Stimulated activated naive CD4-positive, alpha-beta T cell treated with Interleukin-2 at 50 U/mL for 16 hours (primary cell): ENCODE results near the gene IL17C.
"Not testable (repeated sequence)": the region's sequence is repeated elsewhere in the genome, so short reads cannot be mapped to it uniquely, and the experiment has no call there.

ENCODE experiments used
- DNase-seq: peaks from one replicate; lab custom pipeline; 2025; lab: John Stamatoyannopoulos, UW

The IL17C gene

GRCh38 chr16:88658714-88659113, 20.3 kb downstream of the IL17C start:
- DNase-seq, result no peak

- no peak for DNase-seq
These were observed 20.8 kb downstream of the IL17C start for GRCh38 chr16:88659160-88659559.

- DNase-seq, result no peak
These were observed 23.1 kb downstream of the IL17C start for GRCh38 chr16:88661468-88661867.

GRCh38 chr16:88662222-88662842, 24.0 kb downstream of the IL17C start:
- peak; percentile 18 for DNase-seq

- DNase-seq, result peak; percentile 94
These were observed 24.7 kb downstream of the IL17C start, which contains the start of gene MVD for GRCh38 chr16:88662843-88663606. Gene MVD (minus strand): TSS chr16:88663091. CDS start chr16:88663080, 11 bp downstream.

- no peak for DNase-seq
These were observed 26.8 kb downstream of the IL17C start for GRCh38 chr16:88665148-88665547.

- no peak for DNase-seq
These were observed 27.2 kb downstream of the IL17C start for GRCh38 chr16:88665570-88665969.

GRCh38 chr16:88667461-88667860, 29.1 kb downstream of the IL17C start:
- no peak for DNase-seq

GRCh38 chr16:88669493-88669892, 31.1 kb downstream of the IL17C start:
- DNase-seq, result not testable (repeated sequence)

GRCh38 chr16:88669980-88670379, 31.6 kb downstream of the IL17C start:
- no peak for DNase-seq

- DNase-seq, result no peak
These were observed 33.4 kb downstream of the IL17C start for GRCh38 chr16:88671806-88672205.

- DNase-seq, result no peak
These were observed 34.4 kb downstream of the IL17C start for GRCh38 chr16:88672776-88673175.

- no peak for DNase-seq
These were observed 35.5 kb downstream of the IL17C start for GRCh38 chr16:88673716-88674379.

- DNase-seq, result no peak
These were observed 38.3 kb downstream of the IL17C start for GRCh38 chr16:88676502-88677242.

GRCh38 chr16:88677721-88678120, 39.3 kb downstream of the IL17C start:
- DNase-seq, result no peak

GRCh38 chr16:88678224-88678979, 40.0 kb downstream of the IL17C start:
- DNase-seq, result no peak

GRCh38 chr16:88680554-88681083, 42.2 kb downstream of the IL17C start:
- no peak for DNase-seq

- DNase-seq, result peak; percentile 31
These were observed 42.8 kb downstream of the IL17C start for GRCh38 chr16:88681084-88681680.

GRCh38 chr16:88681709-88682451, 43.5 kb downstream of the IL17C start:
- peak; percentile 68 for DNase-seq

GRCh38 chr16:88684569-88685155, 46.3 kb downstream of the IL17C start:
- DNase-seq, result no peak
